ENCODE measurements around the gene USP28.
A peak's percentile ranks its signal among the peaks of the same experiment; 100 is the strongest.
"Not testable (repeated sequence)": the region's sequence is repeated elsewhere in the genome, so short reads cannot be mapped to it uniquely, and the experiment has no call there.

The USP28 gene

DNA sequence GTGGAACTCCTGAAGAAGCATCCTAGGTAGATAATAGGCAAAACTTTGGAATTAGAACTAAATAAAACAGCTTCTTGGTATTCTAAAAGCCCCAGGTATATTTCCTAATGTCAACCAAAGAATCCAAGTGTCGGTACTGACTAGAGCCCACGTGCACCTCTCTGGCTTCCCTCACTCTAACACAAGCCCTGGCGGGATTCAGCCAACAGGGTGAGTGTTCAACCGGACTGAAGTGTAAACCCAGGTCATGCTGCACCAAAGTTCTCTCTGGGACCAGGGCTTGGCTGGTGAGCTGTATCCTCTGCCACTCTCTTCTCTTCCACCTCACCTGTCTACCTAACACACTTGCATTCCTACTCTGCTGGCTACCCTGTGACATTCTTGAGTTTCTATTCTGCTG, 40.1 kb downstream of the USP28 start:
- no peak for DNase-seq (ENCODE audit: low spot score)

DNA sequence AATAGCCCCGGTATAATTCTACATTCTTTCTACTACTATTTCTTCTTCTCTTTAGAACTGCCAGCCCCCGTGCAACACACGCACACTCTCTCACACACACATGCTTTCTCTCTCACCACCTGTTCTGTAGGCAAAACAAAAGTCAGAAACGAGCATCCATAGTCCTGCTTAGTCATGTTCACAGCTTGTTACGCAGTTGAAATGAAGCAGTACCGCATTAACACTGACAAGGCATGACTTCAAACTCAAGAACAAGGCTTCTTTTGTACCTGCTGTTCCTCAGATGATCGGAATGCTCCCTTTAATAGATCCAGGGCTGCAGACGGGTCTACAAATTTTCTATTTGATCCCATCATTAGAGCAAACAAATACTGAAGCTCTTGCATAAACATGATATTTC, 42.2 kb downstream of the USP28 start:
- DNase-seq (ENCODE audit: low spot score): no peak

GRCh38 chr11:113831314-113831713, 44.1 kb downstream of the USP28 start:
- no peak for DNase-seq (ENCODE audit: low spot score)

DNA sequence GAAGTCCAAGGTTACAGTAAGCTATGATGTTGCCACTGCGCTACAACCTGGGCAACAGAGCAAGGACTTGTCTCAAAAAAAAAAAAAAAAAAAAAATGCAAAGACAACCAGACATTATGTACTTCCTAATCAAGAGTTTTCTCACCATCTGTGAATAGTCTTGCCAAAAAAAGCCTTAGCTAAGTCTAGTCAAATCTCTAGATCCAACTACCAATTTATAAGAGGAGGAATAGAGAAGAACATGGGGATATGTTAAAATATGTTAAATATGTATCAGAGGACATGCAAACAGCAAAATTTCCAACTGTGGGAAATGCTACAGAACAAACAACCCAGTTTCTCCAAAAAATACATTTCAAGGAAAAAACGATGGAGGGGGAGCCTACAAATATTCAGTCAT, 45.6 kb downstream of the USP28 start:
- no peak for DNase-seq (ENCODE audit: low spot score)

DNA sequence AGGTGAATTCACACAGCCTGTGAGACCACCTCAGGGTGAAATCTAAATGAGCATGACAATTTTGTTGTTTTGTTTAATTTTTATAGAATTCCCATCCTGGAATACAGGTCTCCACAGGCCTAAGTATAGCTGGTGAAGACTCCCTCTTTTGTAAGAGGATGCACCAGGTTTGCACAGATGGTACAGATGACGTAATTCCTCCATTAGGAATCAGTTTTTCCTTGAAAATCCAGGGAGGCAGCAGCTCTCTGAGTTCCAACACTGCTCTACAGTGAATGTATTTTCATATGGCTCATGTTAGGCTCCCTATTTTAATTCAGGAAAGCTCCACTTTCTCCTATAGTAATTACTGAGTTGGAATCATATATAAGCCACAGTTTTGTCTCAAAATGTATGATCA, 47.2 kb downstream of the USP28 start:
- DNase-seq (ENCODE audit: low spot score): no peak

GRCh38 chr11:113827477-113827876, 47.9 kb downstream of the USP28 start:
- DNase-seq (ENCODE audit: low spot score): no peak

GRCh38 chr11:113818426-113818825, 56.9 kb downstream of the USP28 start:
- no peak for DNase-seq (ENCODE audit: low spot score)

DNA sequence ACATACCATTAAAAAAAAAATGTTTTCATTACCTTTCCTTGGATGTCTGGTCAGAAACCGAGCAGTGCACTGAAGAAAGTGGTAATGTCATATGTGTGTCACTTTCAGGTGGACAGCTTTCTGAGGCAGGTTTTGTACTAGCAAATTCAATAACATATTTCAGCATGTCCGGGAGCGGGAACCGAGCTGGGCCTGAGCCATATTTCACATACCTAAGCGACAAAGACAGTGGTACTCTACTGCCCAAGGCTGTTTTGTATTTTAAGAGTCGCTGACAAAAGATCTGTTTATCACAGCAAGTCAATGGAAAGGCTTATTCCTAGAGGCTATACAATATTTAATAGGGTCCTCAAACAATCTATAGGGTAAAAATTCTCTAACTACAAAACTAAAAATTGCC, 57.7 kb downstream of the USP28 start:
- no peak for DNase-seq (ENCODE audit: low spot score)

GRCh38 chr11:113817162-113817561, 58.2 kb downstream of the USP28 start:
- no peak for DNase-seq (ENCODE audit: low spot score)

DNA sequence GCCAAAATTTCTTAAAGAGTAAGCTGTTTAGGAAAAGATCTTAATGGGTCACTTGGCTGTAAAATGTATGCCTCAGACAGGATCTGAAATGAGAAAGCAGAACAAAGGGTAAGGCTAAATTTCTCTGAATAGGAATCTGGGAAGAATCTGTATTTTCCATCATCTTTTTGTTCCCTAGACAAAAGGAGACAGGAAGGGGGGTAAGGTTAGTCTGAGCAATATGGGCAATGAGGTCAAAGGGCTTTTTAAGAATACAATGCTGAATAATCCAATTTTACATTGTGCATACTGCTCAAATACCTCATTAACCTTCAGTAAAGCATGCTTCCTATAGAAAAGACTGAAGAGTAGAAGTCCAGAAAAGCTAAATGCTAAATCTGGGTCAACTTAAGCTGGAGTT, 61.2 kb downstream of the USP28 start:
- no peak for DNase-seq (ENCODE audit: low spot score)

- no peak for DNase-seq (ENCODE audit: low spot score)
Measured at GRCh38 chr11:113808931-113809330, 66.4 kb downstream of the USP28 start.

DNA sequence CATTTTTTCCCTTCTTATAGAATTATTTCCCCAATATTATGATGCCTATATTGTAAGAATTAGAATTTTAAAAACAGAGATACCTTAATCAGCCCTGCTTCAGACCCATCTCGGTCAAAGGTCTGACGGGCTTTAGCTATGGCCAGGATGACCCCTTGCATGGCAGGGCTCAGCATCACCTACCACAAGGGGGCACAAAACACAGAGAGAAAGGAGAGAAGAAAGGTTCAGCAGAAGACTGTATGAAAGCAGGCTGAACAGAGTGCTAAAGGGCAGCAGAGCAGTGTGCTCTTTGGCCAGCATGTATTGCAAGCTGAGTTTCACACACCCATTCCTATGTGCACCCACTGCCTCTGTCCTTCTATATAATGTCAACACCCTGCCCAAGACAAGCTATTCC, 69.0 kb downstream of the USP28 start:
- DNase-seq (ENCODE audit: low spot score): peak; percentile 15

DNA sequence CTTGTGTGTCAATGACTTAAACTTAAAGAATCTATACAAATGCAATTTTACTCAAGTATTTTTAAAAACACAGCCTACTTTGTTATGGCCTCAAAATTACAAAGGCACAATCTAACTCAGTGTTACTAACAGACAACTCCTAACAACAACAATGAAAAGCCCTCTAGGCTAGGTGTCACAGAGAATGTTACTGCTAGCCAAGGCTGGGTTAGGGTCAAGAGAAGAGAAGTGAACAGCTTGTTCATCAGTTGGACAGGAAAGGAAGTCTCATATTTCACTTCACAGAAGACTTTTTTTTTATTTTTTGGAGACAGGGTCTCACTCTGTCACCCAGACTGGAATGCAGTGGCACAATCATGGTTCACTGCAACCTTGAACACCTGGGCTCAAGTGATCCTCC, 69.7 kb downstream of the USP28 start:
- no peak for DNase-seq (ENCODE audit: low spot score)

DNA sequence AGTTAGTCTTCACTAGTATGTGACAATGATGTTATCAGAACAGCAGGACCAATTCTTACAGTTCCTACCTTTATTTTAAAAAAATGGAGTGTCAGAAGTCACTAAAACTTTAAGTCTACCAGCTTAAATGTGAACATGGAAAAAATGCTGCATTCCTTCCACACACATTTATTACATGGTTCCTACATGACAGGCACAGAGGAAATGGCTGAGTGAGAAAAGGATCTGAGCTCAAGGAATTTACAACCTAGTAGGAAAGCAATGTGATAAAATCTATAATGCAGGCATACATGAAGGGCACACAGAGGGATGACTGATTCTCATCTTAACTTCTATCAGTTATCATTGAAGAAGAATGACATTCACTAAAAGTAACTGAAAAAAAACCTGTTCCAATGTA, 72.8 kb downstream of the USP28 start:
- no peak for DNase-seq (ENCODE audit: low spot score)

GRCh38 chr11:113796663-113797259, 78.6 kb downstream of the USP28 start:
- DNase-seq (ENCODE audit: low spot score): peak; percentile 62

DNA sequence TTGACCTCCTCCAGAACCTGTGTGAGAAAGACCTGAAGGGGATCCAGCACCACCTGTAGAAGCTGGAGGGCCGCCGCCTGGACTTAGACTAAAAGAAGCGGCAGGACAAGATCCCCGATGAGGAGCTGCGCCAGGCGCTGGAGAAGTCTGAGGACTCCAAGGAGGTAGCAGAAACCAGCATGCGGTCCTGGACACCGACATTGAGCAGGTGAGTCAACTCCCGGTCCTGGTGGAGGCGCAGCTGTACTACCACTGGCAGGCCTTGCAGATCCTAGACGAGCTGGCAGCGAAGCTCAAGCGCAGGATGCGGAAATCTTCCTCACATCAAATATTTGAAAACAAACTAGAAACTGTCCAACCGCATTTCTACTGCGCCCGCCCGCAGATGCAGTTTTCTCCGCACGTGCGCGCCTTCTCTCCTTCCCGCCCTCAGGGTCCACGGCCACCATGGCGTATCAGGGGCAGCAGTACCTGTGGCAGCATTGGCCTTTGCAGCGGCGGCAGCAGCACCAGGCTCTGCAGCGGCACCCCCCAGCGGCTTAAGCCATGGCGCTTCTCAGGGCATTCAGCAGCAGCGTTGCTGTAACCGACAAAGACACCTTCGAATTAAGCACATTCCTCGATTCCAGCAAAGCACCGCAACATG, 85.6 kb downstream of the USP28 start:
- no peak for DNase-seq (ENCODE audit: low spot score)

DNA sequence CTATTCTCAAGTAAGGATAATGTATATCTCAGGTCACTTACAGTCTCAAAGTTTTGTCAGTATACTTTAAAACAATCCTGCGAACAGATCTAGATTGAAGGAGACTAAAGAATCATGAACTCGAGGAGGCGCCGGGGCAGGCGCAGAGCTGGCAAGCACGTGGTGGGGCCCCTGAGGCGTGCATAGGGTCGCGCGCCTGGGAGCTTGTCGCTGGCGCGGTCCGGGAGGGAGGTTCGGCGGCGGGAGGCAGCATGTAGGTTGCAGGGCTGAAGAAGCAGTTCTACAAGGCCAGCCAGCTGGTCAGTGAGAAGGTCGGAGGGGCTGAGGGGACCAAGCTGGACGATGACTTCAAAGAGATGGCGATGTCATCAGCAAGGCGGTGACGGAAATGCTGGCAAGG, 86.4 kb downstream of the USP28 start:
- not testable (repeated sequence) for DNase-seq (ENCODE audit: low spot score)

DNA sequence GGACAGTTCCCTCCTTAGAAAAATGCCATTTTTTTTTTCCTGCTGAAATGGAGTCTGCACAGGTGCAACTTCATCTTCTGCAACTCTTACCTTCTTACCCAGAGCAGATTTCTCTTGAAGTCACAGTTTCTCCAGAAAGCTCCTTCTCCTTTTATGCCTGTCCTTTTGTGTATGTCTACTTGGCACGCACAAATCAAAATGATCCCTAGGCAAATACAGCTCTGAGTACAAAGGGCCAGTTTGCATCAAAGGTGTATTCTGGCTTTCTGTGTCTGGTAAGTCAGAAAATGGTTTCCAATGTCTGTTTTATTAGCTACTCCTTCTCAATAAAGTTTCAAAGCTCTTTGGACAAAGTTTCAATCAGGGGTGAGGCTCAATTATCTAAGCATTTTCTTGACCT, 93.2 kb downstream of the USP28 start:
- DNase-seq (ENCODE audit: low spot score): no peak

- DNase-seq (ENCODE audit: low spot score): no peak
Measured at GRCh38 chr11:113781682-113782081, 93.7 kb downstream of the USP28 start.

GRCh38 chr11:113779496-113779895, 95.9 kb downstream of the USP28 start, which contains the start of gene CLDN25:
CLDN25 (plus strand) TSS chr11:113779796; CDS start chr11:113779796, 0 bp downstream.
- DNase-seq (ENCODE audit: low spot score): no peak

DNA sequence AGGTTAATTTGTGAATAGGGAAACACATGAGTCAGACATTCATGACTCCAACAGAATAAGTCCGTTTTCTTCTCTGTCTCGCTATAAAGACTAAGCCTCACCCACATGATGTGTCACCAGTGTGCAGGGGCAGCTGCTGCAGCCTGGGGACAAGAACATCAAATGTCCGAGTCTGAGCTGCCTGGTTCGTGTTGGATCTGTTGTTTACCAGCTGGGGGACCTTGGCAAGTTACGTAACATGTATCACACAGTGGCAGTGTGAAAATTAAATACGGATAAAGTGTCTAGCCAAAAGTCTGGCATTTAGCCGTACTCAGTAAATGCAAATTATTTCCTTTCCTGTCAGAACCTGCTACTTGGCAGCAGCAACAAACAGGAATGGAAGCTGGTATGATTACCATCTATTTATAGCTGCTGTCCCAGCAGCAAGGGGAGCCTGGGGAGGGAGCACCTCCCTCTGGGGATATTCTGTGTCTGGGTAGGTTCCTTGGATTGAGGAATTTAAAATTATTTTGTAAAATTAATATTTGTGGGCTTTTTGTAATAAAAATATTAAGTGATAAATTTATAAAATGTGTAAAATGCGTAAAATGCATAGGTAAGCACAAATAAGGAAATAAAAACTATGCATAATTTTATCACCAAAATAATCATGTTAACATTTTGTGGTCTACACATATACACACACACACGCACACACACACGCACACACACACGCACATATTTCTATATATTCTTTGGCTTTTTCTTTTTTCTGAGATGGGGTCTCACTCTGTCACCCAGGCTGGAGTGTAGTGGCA, 97.1 kb downstream of the USP28 start:
- DNase-seq (ENCODE audit: low spot score): peak; percentile 43

- DNase-seq (ENCODE audit: low spot score): no peak
Measured at GRCh38 chr11:113774174-113774503, 101.2 kb downstream of the USP28 start.

GRCh38 chr11:113773416-113774173, 101.8 kb downstream of the USP28 start, which contains the start of gene ZW10:
ZW10 (minus strand) TSS chr11:113773692; CDS start chr11:113773666, 26 bp downstream.
- peak; percentile 94 for DNase-seq (ENCODE audit: low spot score)
